Right renal pelvis (tissue), 4 donors: ENCODE data around the gene GID8. TPM values are rescaled to one million over a fixed set of nuclear protein-coding genes. Genes with fewer than 3 reads are reported as not detected.

ENCODE experiments used
- DNase-seq, 4 donors: peaks; one replicate each; pipeline ENCODE4 v3.0.0-alpha.2; 2013; ENCODE audit warnings: low read depth in 4 of 4, low spot score in 3 of 4, missing footprints in 1 of 4
- polyA plus RNA-seq, 4 donors: library from polyadenylated mRNA; unstranded; fragments of 120-200 nt; gene quantifications; one replicate each; pipeline ENCODE4 v1.2.1, GENCODE V29; 2013; ENCODE audit not compliant: insufficient read length in 4 of 4

GID8 gene
- polyA plus RNA-seq, 4 donors: 50.2 to 55.9 (median 50.9) TPM

GRCh38 chr20:62902926-62903615, 34.9 kb upstream of the GID8 start:
- no peak for DNase-seq

GRCh38 chr20:62905536-62906117, 32.3 kb upstream of the GID8 start:
- no peak for DNase-seq

GRCh38 chr20:62906209-62906608, 31.7 kb upstream of the GID8 start:
- no peak for DNase-seq

GRCh38 chr20:62906647-62907375, 31.1 kb upstream of the GID8 start:
- DNase-seq: no peak

GRCh38 chr20:62907384-62908317, 30.3 kb upstream of the GID8 start:
- no peak for DNase-seq

- no peak for DNase-seq
These were observed 28.8 kb upstream of the GID8 start for GRCh38 chr20:62908971-62909791.

GRCh38 chr20:62910217-62910766, 27.7 kb upstream of the GID8 start:
- DNase-seq: no peak

GRCh38 chr20:62910777-62911497, 27.0 kb upstream of the GID8 start:
- no peak for DNase-seq

GRCh38 chr20:62911701-62912280, 26.2 kb upstream of the GID8 start:
- no peak for DNase-seq

- DNase-seq: no peak
These were observed 24.8 kb upstream of the GID8 start for GRCh38 chr20:62913043-62913630.

GRCh38 chr20:62914436-62914835, 23.5 kb upstream of the GID8 start:
- no peak for DNase-seq

- no peak for DNase-seq
These were observed 22.9 kb upstream of the GID8 start for GRCh38 chr20:62914970-62915457.

GRCh38 chr20:62916703-62917476, 21.1 kb upstream of the GID8 start:
- DNase-seq: no peak

GRCh38 chr20:62917720-62918119, 20.2 kb upstream of the GID8 start:
- no peak for DNase-seq

- DNase-seq: no peak
These were observed 19.8 kb upstream of the GID8 start for GRCh38 chr20:62918147-62918546.

GRCh38 chr20:62918831-62919230, 19.1 kb upstream of the GID8 start:
- DNase-seq: no peak

- no peak for DNase-seq
These were observed 17.8 kb upstream of the GID8 start for GRCh38 chr20:62920039-62920645.
